Duodenal mucosa (tissue), 2 donors: Measurements from ENCODE around the gene ETV7.

ENCODE experiments used
- H3K27ac ChIP-seq: one replicate; pipeline ENCODE4 v1.7.0; 2013; ENCODE audit warnings: low read depth, low read length
- H3K27me3 ChIP-seq, 2 donors: one replicate each; pipeline ENCODE4 v1.7.0; 2013; ENCODE audit warnings: low read length in 2 of 2, control low read depth in 1 of 2; ENCODE audit not compliant: insufficient read depth in 2 of 2, control insufficient read depth in 1 of 2
- H3K36me3 ChIP-seq, 2 donors: one replicate each; pipeline ENCODE4 v1.7.0; 2013; ENCODE audit warnings: low read length in 2 of 2, control low read depth in 1 of 2; ENCODE audit not compliant: insufficient read depth in 2 of 2, control insufficient read depth in 1 of 2
- H3K4me1 ChIP-seq, 2 donors: one replicate each; pipeline ENCODE4 v1.7.0; 2013; ENCODE audit warnings: low read length in 2 of 2, control low read depth in 1 of 2; ENCODE audit not compliant: insufficient read depth in 2 of 2, control insufficient read depth in 1 of 2
- H3K4me3 ChIP-seq, 2 donors: one replicate each; pipeline ENCODE4 v1.7.0; 2013; ENCODE audit warnings: low read length in 2 of 2, low read depth in 1 of 2
- H3K9ac ChIP-seq, 2 donors: one replicate each; pipeline ENCODE4 v1.7.0; 2013; ENCODE audit warnings: low read length in 2 of 2, low read depth in 1 of 2
- H3K9me3 ChIP-seq, 2 donors: one replicate each; pipeline ENCODE4 v1.7.0; 2013; ENCODE audit warnings: low read length in 2 of 2, control low read depth in 1 of 2; ENCODE audit not compliant: control insufficient read depth in 1 of 2

ETV7 gene

GRCh38 chr6:36333931-36334725 is 53.3 kb downstream of the ETV7 start:
- peaks cover 25 to 26% of the 10 kb centered on the region in 2 donors for H3K4me1 ChIP-seq
- peak overlapping the region; percentile 56 to 67 for H3K4me3 ChIP-seq
- no peaks in the 10 kb centered on the region for H3K9me3 ChIP-seq
- no peaks in the 10 kb centered on the region for H3K27me3 ChIP-seq
- H3K27ac ChIP-seq, result peak overlapping the region; percentile 40
- peak overlapping the region; percentile 15 to 72 for H3K9ac ChIP-seq
- H3K36me3 ChIP-seq, result peaks cover 0 to 7% of the 10 kb centered on the region in 2 donors

DNA sequence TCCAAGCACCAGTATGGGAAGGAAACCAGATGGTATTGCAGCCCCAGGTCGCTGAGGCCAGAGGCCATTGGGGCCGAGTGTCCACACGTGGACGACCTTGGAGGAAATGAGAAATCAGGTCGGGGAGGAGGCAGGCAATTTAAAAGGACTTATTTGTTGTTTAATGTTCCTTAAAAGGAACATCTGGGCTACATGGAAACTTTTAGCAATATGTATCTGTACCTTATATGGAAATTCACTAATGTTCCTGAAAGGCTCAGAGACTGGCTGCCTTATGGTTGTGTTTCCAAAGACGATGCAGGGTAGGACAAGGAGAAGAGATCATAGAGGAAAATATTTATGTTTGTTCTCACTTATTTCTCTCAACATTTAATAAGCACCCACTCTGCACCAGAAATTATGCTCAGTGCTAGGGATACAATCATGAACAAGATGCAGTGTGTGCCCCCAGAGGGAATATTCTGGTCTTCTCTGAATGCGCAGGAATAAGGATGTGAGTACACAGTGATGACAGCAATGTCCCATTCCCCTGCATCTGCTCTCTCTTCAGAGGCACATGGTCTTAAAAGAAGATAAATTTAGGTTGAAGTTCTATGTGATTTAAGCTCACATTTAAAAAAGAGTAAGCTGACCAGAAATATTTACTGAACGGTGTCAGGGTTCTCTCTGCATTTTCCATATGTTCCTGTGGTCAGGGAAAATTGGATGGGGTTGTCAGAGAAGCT is 54.1 kb downstream of the ETV7 start:
- H3K27ac ChIP-seq, result no peak overlapping the region
- H3K4me1 ChIP-seq, result peaks cover 18 to 20% of the 10 kb centered on the region in 2 donors
- no peaks in the 10 kb centered on the region for H3K27me3 ChIP-seq
- peak overlapping the region in 1 of 2 donors; percentile 72 for H3K9ac ChIP-seq
- H3K36me3 ChIP-seq, result peaks cover 0 to 10% of the 10 kb centered on the region in 2 donors
- no peaks in the 10 kb centered on the region for H3K9me3 ChIP-seq
- peak overlapping the region in 1 of 2 donors; percentile 67 for H3K4me3 ChIP-seq

DNA sequence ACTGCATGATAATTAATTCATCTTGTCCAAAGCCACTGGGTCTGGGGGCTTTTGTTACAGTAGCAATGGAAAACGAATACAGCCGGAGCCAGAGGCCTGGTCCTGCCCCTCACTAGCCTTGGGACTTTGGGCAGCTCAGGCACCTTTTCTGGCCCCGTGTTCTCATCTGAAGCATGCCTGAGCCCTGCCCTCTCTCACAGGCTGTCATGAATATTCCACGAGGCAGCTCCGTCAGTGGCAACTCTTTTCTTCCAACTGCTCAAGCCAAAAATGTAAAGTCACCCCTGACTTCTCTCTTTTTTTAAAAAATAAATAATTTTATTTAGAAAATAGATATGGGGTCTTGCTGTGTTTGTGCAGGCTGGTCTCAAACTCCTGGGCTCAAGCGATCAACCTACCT is 56.1 kb downstream of the ETV7 start:
- Histone ChIP-seq H3K9me3 (no peaks in the 10 kb centered on the region), H3K27me3 (no peaks in the 10 kb centered on the region), H3K4me3 (no peak overlapping the region), H3K36me3 (peaks cover 0 to 24% of the 10 kb centered on the region in 2 donors), H3K4me1 (peaks cover 13 to 19% of the 10 kb centered on the region in 2 donors), H3K27ac (no peak overlapping the region), H3K9ac (no peak overlapping the region)

DNA sequence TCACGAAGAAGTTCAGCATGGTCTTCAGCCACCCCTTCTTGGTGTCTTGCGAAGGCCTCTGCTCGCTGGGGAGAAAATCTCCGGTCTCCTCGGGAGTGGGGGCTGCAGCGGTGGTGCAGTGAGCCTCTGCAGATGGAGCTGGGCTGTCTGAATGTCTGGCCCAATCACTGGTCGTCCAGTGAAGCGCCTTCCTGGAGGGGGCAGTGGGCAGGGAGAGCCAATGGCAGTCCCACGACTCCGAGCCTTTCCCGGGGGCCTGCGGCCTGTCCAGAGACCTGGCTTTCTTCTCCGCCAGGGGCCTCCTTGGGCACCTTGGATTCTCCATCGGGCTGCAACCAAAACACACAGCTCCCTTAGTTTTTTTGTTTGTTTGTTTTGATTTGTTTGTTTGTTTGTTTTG is 57.1 kb downstream of the ETV7 start:
- Histone ChIP-seq H3K36me3 (peaks cover 6 to 31% of the 10 kb centered on the region in 2 donors), H3K4me3 (no peak overlapping the region), H3K27me3 (no peaks in the 10 kb centered on the region), H3K4me1 (peaks cover 9 to 14% of the 10 kb centered on the region in 2 donors), H3K9ac (no peak overlapping the region), H3K27ac (no peak overlapping the region), H3K9me3 (no peaks in the 10 kb centered on the region)

DNA sequence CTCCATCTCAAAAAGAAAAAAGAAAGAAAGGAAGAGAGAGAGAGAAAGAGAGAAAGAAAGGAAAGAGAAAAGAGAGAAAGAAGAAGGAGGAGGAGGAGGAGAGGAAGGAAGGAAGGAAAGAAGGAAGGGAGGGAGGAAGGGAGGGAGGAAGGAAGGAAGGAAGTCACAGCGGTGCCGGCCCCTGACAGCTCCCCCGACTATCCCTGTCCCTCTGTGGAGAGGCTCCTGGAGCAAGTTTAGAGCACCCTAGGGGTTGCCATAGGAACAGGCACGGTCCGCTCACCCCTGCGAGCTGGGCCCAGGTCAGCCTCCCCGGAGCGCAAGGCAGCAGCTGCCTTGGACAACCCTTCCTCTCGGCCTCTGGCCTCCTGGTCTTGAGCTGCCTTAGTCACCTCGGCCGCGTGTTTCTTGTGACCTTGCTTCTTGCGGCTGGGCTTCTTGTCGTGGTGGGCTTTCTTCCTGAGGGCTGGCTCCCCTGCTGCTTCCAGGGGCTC is 57.6 kb downstream of the ETV7 start:
- Histone ChIP-seq H3K9ac (no peak overlapping the region), H3K9me3 (no peaks in the 10 kb centered on the region), H3K4me1 (peaks cover 9 to 14% of the 10 kb centered on the region in 2 donors), H3K36me3 (peaks cover 6 to 33% of the 10 kb centered on the region in 2 donors), H3K27ac (no peak overlapping the region), H3K4me3 (no peak overlapping the region), H3K27me3 (no peaks in the 10 kb centered on the region)

- no peak overlapping the region for H3K4me3 ChIP-seq
- no peak overlapping the region for H3K27ac ChIP-seq
- peaks cover 0 to 4% of the 10 kb centered on the region in 2 donors for H3K4me1 ChIP-seq
- H3K36me3 ChIP-seq, result peaks cover 6 to 36% of the 10 kb centered on the region in 2 donors
- no peaks in the 10 kb centered on the region for H3K27me3 ChIP-seq
- no peaks in the 10 kb centered on the region for H3K9me3 ChIP-seq
- no peak overlapping the region for H3K9ac ChIP-seq
Observed at GRCh38 chr6:36328600-36328999, 58.9 kb downstream of the ETV7 start.

DNA sequence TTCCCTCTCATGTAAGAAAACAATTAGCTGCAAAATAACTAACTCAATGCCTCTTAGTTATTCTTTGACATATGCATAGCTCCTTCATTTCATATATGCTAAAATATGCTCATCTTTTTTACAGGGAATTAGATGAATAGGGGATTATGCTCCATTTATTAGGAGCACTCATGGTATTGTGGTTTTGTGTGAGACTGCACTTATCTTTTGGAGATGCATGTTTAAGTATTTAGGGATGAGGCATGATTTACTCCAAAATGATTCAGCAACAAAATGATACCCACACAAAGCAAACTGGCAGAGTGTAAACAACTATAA is 59.6 kb downstream of the ETV7 start:
- Histone ChIP-seq H3K27me3 (no peaks in the 10 kb centered on the region), H3K4me3 (no peak overlapping the region), H3K36me3 (peaks cover 10 to 39% of the 10 kb centered on the region in 2 donors), H3K4me1 (peaks cover 0 to 3% of the 10 kb centered on the region in 2 donors), H3K27ac (no peak overlapping the region), H3K9me3 (no peaks in the 10 kb centered on the region), H3K9ac (no peak overlapping the region)

- Histone ChIP-seq H3K36me3 (peaks cover 15 to 43% of the 10 kb centered on the region in 2 donors), H3K4me3 (no peak overlapping the region), H3K27me3 (no peaks in the 10 kb centered on the region), H3K9me3 (no peaks in the 10 kb centered on the region), H3K27ac (no peak overlapping the region), H3K9ac (no peak overlapping the region), H3K4me1 (peaks cover 0 to 3% of the 10 kb centered on the region in 2 donors)
Observed at GRCh38 chr6:36327226-36327918, 60.1 kb downstream of the ETV7 start.

- no peak overlapping the region for H3K27ac ChIP-seq
- H3K4me1 ChIP-seq, result peaks cover 0 to 3% of the 10 kb centered on the region in 2 donors
- H3K9ac ChIP-seq, result no peak overlapping the region
- no peak overlapping the region for H3K4me3 ChIP-seq
- H3K36me3 ChIP-seq, result peaks cover 16 to 43% of the 10 kb centered on the region in 2 donors
- no peaks in the 10 kb centered on the region for H3K27me3 ChIP-seq
- no peaks in the 10 kb centered on the region for H3K9me3 ChIP-seq
Observed at GRCh38 chr6:36326356-36326995, 61.0 kb downstream of the ETV7 start.
